ENCODE measurements around the gene PPP1R7.

PPP1R7 gene

DNA sequence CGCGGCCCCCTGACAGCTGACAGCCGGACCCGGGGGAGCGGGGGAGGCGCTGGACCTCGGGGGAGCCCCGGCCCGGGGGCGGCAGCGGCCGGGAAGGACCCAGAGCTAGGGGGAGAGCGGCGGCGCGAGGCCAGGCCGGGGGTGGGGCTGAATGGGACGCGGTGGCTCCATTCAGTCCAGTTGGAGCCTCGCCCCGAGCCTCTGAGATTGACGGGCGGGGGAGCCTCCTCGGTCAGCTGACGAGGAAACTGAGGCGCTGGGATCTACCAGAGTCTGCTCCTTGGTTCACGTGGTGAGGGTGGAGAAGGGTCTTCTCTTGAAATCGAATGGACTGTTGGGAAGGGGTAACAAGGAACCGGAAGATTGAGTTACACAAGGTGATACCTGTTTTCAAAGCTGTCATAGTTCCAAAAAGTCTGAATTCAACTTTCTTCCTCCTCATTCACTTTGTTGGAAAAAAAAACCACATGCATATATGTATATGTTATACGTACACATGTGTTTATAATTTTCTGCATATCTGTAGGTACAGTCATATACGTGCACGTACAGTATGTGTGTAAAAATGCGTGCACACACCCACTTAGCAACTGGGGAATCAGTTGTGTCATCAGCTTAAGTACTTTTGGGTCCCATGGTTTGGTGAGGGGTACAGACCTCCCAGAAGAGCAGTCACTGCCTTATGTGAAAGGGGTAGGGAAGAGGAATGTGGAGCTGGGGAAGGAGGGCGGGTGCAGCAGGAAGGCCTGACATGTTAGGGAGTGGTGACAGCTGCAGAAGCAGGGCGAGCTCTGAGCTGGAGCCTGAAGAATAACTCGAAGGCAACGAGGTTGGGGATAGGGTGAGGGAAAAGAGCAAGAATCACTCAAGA, 628 bp downstream of the PPP1R7 start:
- no peaks in the 10 kb centered on the region for H3K27me3 ChIP-seq (replicated peaks; ENCODE audit: control insufficient read depth, insufficient read depth, low read length, poor library complexity, severe bottlenecking)
- no peaks in the 10 kb centered on the region for H3K9me3 ChIP-seq (ENCODE audit: control insufficient read depth, low read length)
- H3K4me3 ChIP-seq (ENCODE audit: insufficient read depth, low read depth, low read length, poor library complexity, severe bottlenecking): peak overlapping the region; percentile 92
- H3K27ac ChIP-seq (ENCODE audit: insufficient read depth, low read length, poor library complexity, severe bottlenecking): peak overlapping the region; percentile 72
- peaks cover 17% of the 10 kb centered on the region for H3K4me1 ChIP-seq (ENCODE audit: control insufficient read depth, insufficient read depth, low read length, poor library complexity, severe bottlenecking)
- no peak for DNase-seq
- no peaks in the 10 kb centered on the region for H3K36me3 ChIP-seq (ENCODE audit: control insufficient read depth, insufficient read depth, low read length)

DNA sequence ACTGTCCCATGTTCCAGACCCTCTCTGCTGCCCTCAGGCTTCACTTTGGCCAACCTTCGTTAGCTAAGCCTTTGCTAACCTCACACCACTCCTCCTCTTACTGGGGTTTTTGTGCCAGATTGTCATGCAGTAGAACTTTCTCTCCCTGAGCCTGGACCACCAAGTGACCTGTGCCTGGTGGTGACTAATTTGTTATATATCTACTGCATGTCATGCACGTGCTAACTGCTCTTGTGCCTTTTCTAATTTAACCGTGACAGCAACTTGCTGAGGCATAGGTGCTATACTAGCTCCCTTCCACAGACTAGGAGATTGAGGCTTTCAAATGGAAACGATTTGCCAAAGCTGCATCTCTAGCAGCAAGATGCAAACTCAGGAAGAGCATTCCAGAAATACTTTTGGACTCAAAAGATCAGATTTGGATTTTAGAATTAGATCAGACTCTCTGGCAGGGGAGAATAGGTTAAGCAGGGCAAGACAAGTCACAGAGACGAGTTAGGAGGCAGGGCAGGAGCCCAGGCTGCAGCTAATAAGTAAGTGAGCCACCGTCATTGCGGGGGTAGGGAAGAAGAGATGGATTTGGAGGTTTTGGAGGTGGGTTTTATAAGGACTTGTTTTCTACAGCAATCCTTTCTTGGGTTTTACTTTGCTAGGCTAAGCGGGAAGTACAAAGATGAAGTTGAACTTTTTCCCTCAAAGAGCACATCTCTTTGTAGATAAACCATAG, 1.8 kb downstream of the PPP1R7 start:
- Histone ChIP-seq H3K36me3 (ENCODE audit: control insufficient read depth, insufficient read depth, low read length) (no peaks in the 10 kb centered on the region), H3K4me1 (ENCODE audit: control insufficient read depth, insufficient read depth, low read length, poor library complexity, severe bottlenecking) (peaks cover 17% of the 10 kb centered on the region), H3K4me3 (ENCODE audit: insufficient read depth, low read depth, low read length, poor library complexity, severe bottlenecking) (no peak overlapping the region), H3K9me3 (ENCODE audit: control insufficient read depth, low read length) (no peaks in the 10 kb centered on the region), H3K27me3 (replicated peaks; ENCODE audit: control insufficient read depth, insufficient read depth, low read length, poor library complexity, severe bottlenecking) (no peaks in the 10 kb centered on the region), H3K27ac (ENCODE audit: insufficient read depth, low read length, poor library complexity, severe bottlenecking) (no peak overlapping the region)
- DNase-seq: no peak

DNA sequence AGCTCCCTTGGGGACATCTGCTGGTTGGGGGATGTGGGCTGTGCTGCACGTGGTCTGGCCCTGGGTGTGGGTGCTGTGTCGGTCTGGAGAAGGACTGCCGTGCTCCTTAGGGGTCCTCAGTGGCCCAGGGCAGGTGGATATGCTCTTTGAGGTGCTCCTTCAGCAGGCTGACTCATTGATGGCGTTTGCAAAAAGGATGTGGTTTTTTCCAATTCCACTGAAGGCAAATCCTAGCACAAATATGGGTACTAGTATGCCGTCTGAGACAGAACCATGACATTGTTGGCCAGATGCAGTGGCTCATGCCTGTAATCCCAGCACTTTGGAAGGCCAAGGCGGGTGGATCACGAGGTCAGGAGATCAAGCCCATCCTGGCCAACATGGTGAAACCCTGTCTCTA, 3.3 kb downstream of the PPP1R7 start:
- Histone ChIP-seq H3K9me3 (ENCODE audit: control insufficient read depth, low read length) (no peaks in the 10 kb centered on the region), H3K27ac (ENCODE audit: insufficient read depth, low read length, poor library complexity, severe bottlenecking) (no peak overlapping the region), H3K36me3 (ENCODE audit: control insufficient read depth, insufficient read depth, low read length) (peaks cover 11% of the 10 kb centered on the region), H3K27me3 (replicated peaks; ENCODE audit: control insufficient read depth, insufficient read depth, low read length, poor library complexity, severe bottlenecking) (no peaks in the 10 kb centered on the region), H3K4me1 (ENCODE audit: control insufficient read depth, insufficient read depth, low read length, poor library complexity, severe bottlenecking) (peaks cover 13% of the 10 kb centered on the region), H3K4me3 (ENCODE audit: insufficient read depth, low read depth, low read length, poor library complexity, severe bottlenecking) (no peak overlapping the region)
- DNase-seq: no peak

DNA sequence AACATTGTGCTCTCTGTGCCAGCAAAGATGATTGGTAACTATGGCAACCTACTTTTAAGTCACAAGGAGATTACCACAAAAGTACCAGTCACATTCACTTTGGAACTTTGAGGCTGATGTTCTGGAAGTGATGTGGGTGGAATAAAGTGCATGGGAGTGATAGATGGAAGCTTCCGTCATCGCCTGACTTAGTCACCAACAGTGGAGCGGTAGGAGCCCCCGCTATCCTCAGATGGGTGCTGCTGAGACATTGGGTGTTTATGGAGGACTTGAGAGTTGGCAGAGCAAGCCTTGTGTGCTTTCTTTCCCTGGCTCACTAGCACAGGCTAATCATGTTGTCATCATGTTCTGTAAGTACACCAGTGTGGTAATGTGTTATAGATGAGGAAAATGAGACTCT, 4.6 kb downstream of the PPP1R7 start:
- H3K27ac ChIP-seq (ENCODE audit: insufficient read depth, low read length, poor library complexity, severe bottlenecking): no peak overlapping the region
- DNase-seq: no peak

DNA sequence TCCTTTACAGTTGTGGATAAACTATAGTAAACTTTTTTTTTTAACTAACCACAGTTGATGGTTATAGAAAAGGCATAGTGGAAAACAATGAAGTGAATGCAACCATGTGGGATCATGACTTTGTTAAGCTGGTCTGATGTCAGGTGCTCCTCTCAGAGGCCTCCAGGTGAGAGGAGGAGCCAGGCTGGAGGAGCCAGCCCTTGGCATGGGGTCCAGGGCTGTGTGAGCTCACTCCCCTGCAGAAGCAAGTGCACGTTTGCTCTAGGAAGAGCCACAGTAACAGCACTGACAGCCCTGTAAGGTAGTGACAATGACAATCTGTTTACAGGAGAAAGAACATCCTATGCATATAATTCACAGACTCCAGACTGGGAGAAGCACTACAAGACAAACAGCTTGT, 5.7 kb downstream of the PPP1R7 start:
- no peak for DNase-seq
- peaks cover 27% of the 10 kb centered on the region for H3K36me3 ChIP-seq (ENCODE audit: control insufficient read depth, insufficient read depth, low read length)
- no peak overlapping the region for H3K4me3 ChIP-seq (ENCODE audit: insufficient read depth, low read depth, low read length, poor library complexity, severe bottlenecking)
- no peaks in the 10 kb centered on the region for H3K27me3 ChIP-seq (replicated peaks; ENCODE audit: control insufficient read depth, insufficient read depth, low read length, poor library complexity, severe bottlenecking)
- H3K9me3 ChIP-seq (ENCODE audit: control insufficient read depth, low read length): no peaks in the 10 kb centered on the region
- H3K27ac ChIP-seq (ENCODE audit: insufficient read depth, low read length, poor library complexity, severe bottlenecking): no peak overlapping the region
- H3K4me1 ChIP-seq (ENCODE audit: control insufficient read depth, insufficient read depth, low read length, poor library complexity, severe bottlenecking): peaks cover 6% of the 10 kb centered on the region

More for the DNA sequence above, 4.6 kb downstream of the PPP1R7 start:
- peaks cover 10% of the 10 kb centered on the region for H3K4me1 ChIP-seq (ENCODE audit: control insufficient read depth, insufficient read depth, low read length, poor library complexity, severe bottlenecking)
- H3K4me3 ChIP-seq (ENCODE audit: insufficient read depth, low read depth, low read length, poor library complexity, severe bottlenecking): no peak overlapping the region
- no peaks in the 10 kb centered on the region for H3K9me3 ChIP-seq (ENCODE audit: control insufficient read depth, low read length)
- H3K36me3 ChIP-seq (ENCODE audit: control insufficient read depth, insufficient read depth, low read length): peaks cover 20% of the 10 kb centered on the region
- H3K27me3 ChIP-seq (replicated peaks; ENCODE audit: control insufficient read depth, insufficient read depth, low read length, poor library complexity, severe bottlenecking): no peaks in the 10 kb centered on the region

DNA sequence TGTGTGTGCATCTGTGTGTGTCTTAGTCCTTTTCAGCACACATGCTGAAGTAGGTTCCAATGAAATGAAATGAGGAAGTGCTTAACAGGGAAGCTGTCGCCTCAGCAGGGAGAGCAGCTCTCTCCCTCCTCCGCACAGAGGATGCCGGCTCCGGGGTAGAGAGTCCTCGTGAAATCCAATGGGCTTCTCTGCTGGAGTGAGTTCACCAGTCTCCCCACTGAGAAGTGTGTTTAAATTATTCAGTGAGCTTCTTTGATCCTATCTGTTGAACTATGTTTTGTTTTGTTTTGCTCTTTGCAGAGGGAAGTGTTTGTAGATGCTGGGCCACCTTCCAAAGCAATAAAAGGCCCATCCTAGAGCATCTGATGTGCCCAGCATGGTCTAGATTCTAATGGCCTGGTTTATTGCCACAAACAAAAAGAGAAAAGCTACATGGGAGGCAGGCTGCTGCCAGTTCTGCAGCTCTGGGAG, 6.7 kb downstream of the PPP1R7 start:
- Histone ChIP-seq H3K4me3 (ENCODE audit: insufficient read depth, low read depth, low read length, poor library complexity, severe bottlenecking) (no peak overlapping the region), H3K27ac (ENCODE audit: insufficient read depth, low read length, poor library complexity, severe bottlenecking) (no peak overlapping the region), H3K36me3 (ENCODE audit: control insufficient read depth, insufficient read depth, low read length) (peaks cover 33% of the 10 kb centered on the region), H3K27me3 (replicated peaks; ENCODE audit: control insufficient read depth, insufficient read depth, low read length, poor library complexity, severe bottlenecking) (no peaks in the 10 kb centered on the region), H3K4me1 (ENCODE audit: control insufficient read depth, insufficient read depth, low read length, poor library complexity, severe bottlenecking) (no peaks in the 10 kb centered on the region), H3K9me3 (ENCODE audit: control insufficient read depth, low read length) (no peaks in the 10 kb centered on the region)
- no peak for DNase-seq

DNA sequence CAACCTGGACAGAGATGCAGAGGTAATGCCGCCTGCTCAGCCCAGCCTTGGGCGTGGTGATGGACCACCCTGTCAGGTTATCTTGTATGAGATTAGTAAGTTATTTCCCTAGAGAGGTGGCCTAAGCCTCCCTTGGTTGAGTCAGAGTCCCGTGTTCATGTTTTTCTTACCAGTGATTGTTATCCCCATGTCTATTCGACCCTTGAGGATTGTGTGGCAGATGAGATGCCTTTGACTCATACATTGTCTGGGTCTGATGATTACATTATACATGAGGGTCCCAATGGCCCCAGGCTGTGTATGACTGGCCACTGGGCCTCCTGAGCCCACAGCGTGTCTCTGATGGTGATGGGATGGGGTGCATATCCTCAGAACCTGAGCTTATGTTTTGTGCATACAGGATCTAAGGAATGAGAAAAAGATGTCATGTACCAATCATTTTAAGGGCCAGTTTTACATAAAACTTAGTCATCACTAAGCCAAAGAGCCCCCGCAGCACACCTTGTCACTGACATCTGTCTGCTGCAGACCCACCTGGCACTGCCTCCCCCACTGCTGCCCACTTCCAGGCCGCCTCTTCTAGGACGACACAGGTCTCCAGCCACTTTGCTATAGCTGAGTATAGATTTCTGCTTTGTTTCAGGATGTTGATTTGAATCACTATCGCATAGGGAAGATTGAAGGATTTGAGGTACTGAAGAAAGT, 7.7 kb downstream of the PPP1R7 start:
- no peak for DNase-seq
- Histone ChIP-seq H3K4me3 (ENCODE audit: insufficient read depth, low read depth, low read length, poor library complexity, severe bottlenecking) (no peak overlapping the region), H3K9me3 (ENCODE audit: control insufficient read depth, low read length) (no peaks in the 10 kb centered on the region), H3K36me3 (ENCODE audit: control insufficient read depth, insufficient read depth, low read length) (peaks cover 36% of the 10 kb centered on the region), H3K4me1 (ENCODE audit: control insufficient read depth, insufficient read depth, low read length, poor library complexity, severe bottlenecking) (no peaks in the 10 kb centered on the region), H3K27ac (ENCODE audit: insufficient read depth, low read length, poor library complexity, severe bottlenecking) (no peak overlapping the region), H3K27me3 (replicated peaks; ENCODE audit: control insufficient read depth, insufficient read depth, low read length, poor library complexity, severe bottlenecking) (no peaks in the 10 kb centered on the region)

DNA sequence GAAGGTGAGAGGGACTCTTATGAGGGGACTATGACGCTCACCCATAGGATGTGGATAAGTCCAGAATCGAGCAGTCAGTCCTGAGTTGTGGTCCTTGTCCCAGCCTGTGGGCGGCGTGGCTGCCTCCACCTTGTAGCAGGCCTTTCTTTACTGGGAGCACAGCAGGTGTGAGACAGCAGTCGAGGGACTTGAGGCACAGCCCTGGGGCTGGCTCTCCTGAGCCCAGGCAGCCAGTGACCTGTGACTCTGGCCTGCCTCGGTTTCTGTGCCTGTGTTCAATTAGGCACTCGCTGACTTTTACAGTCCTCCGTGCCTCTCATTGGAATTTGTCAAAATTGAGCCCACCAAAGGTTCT, 8.3 kb downstream of the PPP1R7 start:
- Histone ChIP-seq H3K4me1 (ENCODE audit: control insufficient read depth, insufficient read depth, low read length, poor library complexity, severe bottlenecking) (no peaks in the 10 kb centered on the region), H3K27me3 (replicated peaks; ENCODE audit: control insufficient read depth, insufficient read depth, low read length, poor library complexity, severe bottlenecking) (no peaks in the 10 kb centered on the region), H3K4me3 (ENCODE audit: insufficient read depth, low read depth, low read length, poor library complexity, severe bottlenecking) (no peak overlapping the region), H3K36me3 (ENCODE audit: control insufficient read depth, insufficient read depth, low read length) (peaks cover 41% of the 10 kb centered on the region), H3K27ac (ENCODE audit: insufficient read depth, low read length, poor library complexity, severe bottlenecking) (no peak overlapping the region), H3K9me3 (ENCODE audit: control insufficient read depth, low read length) (no peaks in the 10 kb centered on the region)
- DNase-seq: no peak

DNA sequence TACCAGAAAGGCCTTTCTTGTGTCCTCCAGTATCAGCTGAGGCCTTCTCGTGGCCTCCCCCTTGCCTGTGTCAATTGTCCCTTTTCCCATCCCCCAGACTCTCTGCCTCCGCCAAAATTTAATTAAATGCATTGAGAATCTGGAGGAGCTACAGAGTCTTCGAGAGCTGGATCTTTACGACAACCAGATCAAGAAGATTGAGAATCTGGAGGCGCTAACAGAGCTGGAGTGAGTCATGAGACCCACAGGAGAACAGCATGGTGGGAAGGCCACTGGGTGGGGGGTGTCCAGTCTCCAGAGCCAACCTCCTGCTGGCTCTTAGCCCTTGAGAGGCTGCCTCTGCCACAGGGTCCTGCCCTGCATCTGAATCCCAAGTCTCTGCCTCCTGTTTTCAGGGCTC, 8.8 kb downstream of the PPP1R7 start:
- Histone ChIP-seq H3K9me3 (ENCODE audit: control insufficient read depth, low read length) (no peaks in the 10 kb centered on the region), H3K36me3 (ENCODE audit: control insufficient read depth, insufficient read depth, low read length) (peaks cover 47% of the 10 kb centered on the region), H3K4me1 (ENCODE audit: control insufficient read depth, insufficient read depth, low read length, poor library complexity, severe bottlenecking) (no peaks in the 10 kb centered on the region), H3K27me3 (replicated peaks; ENCODE audit: control insufficient read depth, insufficient read depth, low read length, poor library complexity, severe bottlenecking) (no peaks in the 10 kb centered on the region), H3K27ac (ENCODE audit: insufficient read depth, low read length, poor library complexity, severe bottlenecking) (no peak overlapping the region), H3K4me3 (ENCODE audit: insufficient read depth, low read depth, low read length, poor library complexity, severe bottlenecking) (no peak overlapping the region)
- DNase-seq: no peak

DNA sequence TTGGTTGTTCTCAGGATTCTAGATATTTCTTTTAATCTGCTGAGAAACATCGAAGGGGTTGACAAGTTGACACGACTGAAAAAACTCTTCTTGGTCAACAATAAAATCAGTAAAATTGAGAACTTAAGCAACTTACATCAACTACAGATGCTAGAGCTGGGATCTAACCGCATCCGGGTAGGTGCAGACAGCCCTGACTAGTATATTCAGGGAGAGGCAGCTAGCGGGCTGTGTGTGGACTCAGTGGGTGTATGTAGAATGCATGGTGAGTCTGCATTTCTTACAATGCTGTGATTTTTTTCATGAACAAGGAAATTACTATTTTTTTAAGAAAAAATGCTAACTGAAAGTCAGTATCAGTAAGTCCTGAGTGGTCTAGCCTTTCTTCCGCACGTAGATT, 10.1 kb downstream of the PPP1R7 start:
- Histone ChIP-seq H3K36me3 (ENCODE audit: control insufficient read depth, insufficient read depth, low read length) (peaks cover 51% of the 10 kb centered on the region), H3K4me3 (ENCODE audit: insufficient read depth, low read depth, low read length, poor library complexity, severe bottlenecking) (no peak overlapping the region), H3K27ac (ENCODE audit: insufficient read depth, low read length, poor library complexity, severe bottlenecking) (no peak overlapping the region), H3K9me3 (ENCODE audit: control insufficient read depth, low read length) (no peaks in the 10 kb centered on the region), H3K27me3 (replicated peaks; ENCODE audit: control insufficient read depth, insufficient read depth, low read length, poor library complexity, severe bottlenecking) (no peaks in the 10 kb centered on the region), H3K4me1 (ENCODE audit: control insufficient read depth, insufficient read depth, low read length, poor library complexity, severe bottlenecking) (no peaks in the 10 kb centered on the region)
- DNase-seq: no peak

All from effector memory CD4-positive, alpha-beta T cell (primary cell).